ENCODE data around the gene ARHGAP22.

- no peak for TF ChIP-seq CTCF (IDR thresholded peaks at IDR 0.05)
- TF ChIP-seq ZFX (IDR thresholded peaks at IDR 0.05; ENCODE audit: borderline replicate concordance) = no peak
These were observed 141.4 kb downstream of the ARHGAP22 start for GRCh38 chr10:48463318-48464003.
